ENCODE data around the gene FRMD4A. TPM values are rescaled to one million over a fixed set of nuclear protein-coding genes. Genes with fewer than 3 reads are reported as not detected.

FRMD4A gene
- total and polyA plus RNA-seq, 2 of the 4 experiments (the other 2 are of a cell fraction), result 30.3 to 68.8 TPM

- ATAC-seq (ENCODE audit: low read depth) (no peak), DNase-seq (no peak)
- Histone ChIP-seq H2BK120ac (ENCODE audit: low read depth, low read length) (no peak overlapping the region), H3K4me2 (ENCODE audit: low read depth, low read length) (no peak overlapping the region), H3K79me1 (ENCODE audit: low read depth in 1 of 2, low read length in 2 of 2) (peaks cover 21 to 72% of the 10 kb centered on the region in 2 experiments), H3K9ac (ENCODE audit: low read depth, low read length) (no peak overlapping the region), H2BK15ac (ENCODE audit: low read depth, low read length) (no peak overlapping the region), H3K4me3 (ENCODE audit: insufficient read depth, low read depth, low read length) (no peak overlapping the region), H3K4ac (ENCODE audit: low read depth, low read length) (no peak overlapping the region), H3K14ac (replicated peaks; ENCODE audit: low read depth, low read length) (no peak overlapping the region), H2BK5ac (ENCODE audit: low read depth, low read length, poor library complexity, severe bottlenecking) (no peak overlapping the region), H3K23ac (ENCODE audit: low read depth, low read length) (no peak overlapping the region), H3K18ac (ENCODE audit: low read depth, low read length) (no peak overlapping the region), H2AFZ (replicated peaks; ENCODE audit: low read length, poor library complexity) (no peak overlapping the region), H2AK5ac (ENCODE audit: low read depth, low read length) (no peak overlapping the region), H3K4me1 (ENCODE audit: control insufficient read depth, insufficient read depth, low read length) (peaks cover 8% of the 10 kb centered on the region; the same call in 1 of the 2 replicates), H2AK9ac (replicated peaks; ENCODE audit: low read depth, low read length, poor library complexity) (no peak overlapping the region), H3K27ac (ENCODE audit: insufficient read depth, low read length) (no peak overlapping the region), H3K9me1 (ENCODE audit: insufficient read depth, low read length) (peaks cover 18% of the 10 kb centered on the region), H3K27me3 (ENCODE audit: control insufficient read depth, insufficient read depth, low read length) (no peaks in the 10 kb centered on the region), H4K5ac (ENCODE audit: low read depth, low read length) (no peak overlapping the region), H3K9me3 (ENCODE audit: control insufficient read depth, insufficient read depth, low read length) (no peaks in the 10 kb centered on the region), H4K8ac (ENCODE audit: low read depth in 2 of 2, low read length in 2 of 2) (no peak overlapping the region), H3K36me3 (ENCODE audit: control insufficient read depth, insufficient read depth, low read length) (peaks cover 56% of the 10 kb centered on the region), H4K91ac (ENCODE audit: insufficient read depth, low read depth, low read length) (no peak overlapping the region), H3K56ac (ENCODE audit: extremely low read depth, insufficient read depth, low read length) (no peak overlapping the region), H2BK20ac (ENCODE audit: low read depth, low read length) (no peak overlapping the region), H4K20me1 (ENCODE audit: insufficient read depth, low read length) (peaks cover 3% of the 10 kb centered on the region; the same call in 1 of the 2 replicates)
- CTCF ChIA-PET, result no interaction called here
- WGBS, 2 experiments (ENCODE audit: extremely low coverage in 2 of 2, insufficient read length in 1 of 2), result 93% methylated on average over 4 of the region's 12 CpGs; no CpG with 5 or more reads in 1 of the 2 experiments
- in situ Hi-C loops (cut with MboI; ENCODE audit: low sequenced_read_pairs) (loop anchor here (5.0 to 25.0 kb wide), 2 partner anchors 107 to 417 kb away; no protein-coding TSS in a partner anchor), dilution Hi-C loops (cut with HindIII; ENCODE audit: low sequenced_read_pairs, unreplicated experiment) (no loop called here), intact Hi-C loops (cut with micrococcal nuclease) (loop anchor here (10.0 kb wide), 1 partner anchor 425 kb away; no protein-coding TSS in a partner anchor)
- no peak for TF ChIP-seq RFX5 (IDR thresholded peaks at IDR 0.05; ENCODE audit: low read depth, low read length)
- no peak for TF ChIP-seq SMC3 (IDR thresholded peaks at IDR 0.05; ENCODE audit: low read depth, low read length)
- no peak for TF ChIP-seq NFE2L2 (IDR thresholded peaks at IDR 0.05; ENCODE audit: low read depth, low read length)
- TF ChIP-seq, protein P1, sequence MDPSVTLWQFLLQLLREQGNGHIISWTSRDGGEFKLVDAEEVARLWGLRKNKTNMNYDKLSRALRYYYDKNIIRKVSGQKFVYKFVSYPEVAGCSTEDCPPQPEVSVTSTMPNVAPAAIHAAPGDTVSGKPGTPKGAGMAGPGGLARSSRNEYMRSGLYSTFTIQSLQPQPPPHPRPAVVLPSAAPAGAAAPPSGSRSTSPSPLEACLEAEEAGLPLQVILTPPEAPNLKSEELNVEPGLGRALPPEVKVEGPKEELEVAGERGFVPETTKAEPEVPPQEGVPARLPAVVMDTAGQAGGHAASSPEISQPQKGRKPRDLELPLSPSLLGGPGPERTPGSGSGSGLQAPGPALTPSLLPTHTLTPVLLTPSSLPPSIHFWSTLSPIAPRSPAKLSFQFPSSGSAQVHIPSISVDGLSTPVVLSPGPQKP (IDR thresholded peaks at IDR 0.05; ENCODE audit: borderline replicate concordance, low read depth, low read length), result no peak
- TF ChIP-seq CTCF (conservative IDR thresholded peaks at IDR 0.05; ENCODE audit: low read depth, low read length), result no peak
- TF ChIP-seq CEBPB (IDR thresholded peaks at IDR 0.05; ENCODE audit: low read depth, low read length), result no peak
- TF ChIP-seq FOS (IDR thresholded peaks at IDR 0.05; ENCODE audit: low read depth, low read length), result no peak
- no peak for TF ChIP-seq MXI1 (IDR thresholded peaks at IDR 0.05; ENCODE audit: borderline replicate concordance, low read depth, low read length)
- no peak for TF ChIP-seq MAZ (IDR thresholded peaks at IDR 0.05; ENCODE audit: borderline replicate concordance, low read depth, low read length)
- TF ChIP-seq BHLHE40 (IDR thresholded peaks at IDR 0.05; ENCODE audit: low read depth, low read length), result no peak
- TF ChIP-seq USF2 (IDR thresholded peaks at IDR 0.05; ENCODE audit: low read depth, low read length), result no peak
- TF ChIP-seq CHD1 (IDR thresholded peaks at IDR 0.05; ENCODE audit: low read depth, low read length), result no peak
- no peak for TF ChIP-seq RAD21 (IDR thresholded peaks at IDR 0.05; ENCODE audit: low read length)
- no peak for TF ChIP-seq POLR2A (IDR thresholded peaks at IDR 0.05; ENCODE audit: low read depth, low read length)
- TF ChIP-seq MAFK (IDR thresholded peaks at IDR 0.05; ENCODE audit: low read depth, low read length), result no peak
- no peak for TF ChIP-seq RCOR1 (IDR thresholded peaks at IDR 0.05; ENCODE audit: insufficient replicate concordance, low read length)
- POLR2A ChIA-PET (ENCODE audit: unreplicated experiment), result no interaction called here
- BruUV-seq (replicated peaks), result no TSS peak
These were observed 660.8 kb downstream of the FRMD4A start for GRCh38 chr10:13669901-13670300.

Measured in IMR-90 (cell line).